Kasumi-1 (cell line): ENCODE data around the gene YJU2.
A peak's percentile ranks its signal among the peaks of the same experiment; 100 is the strongest.
"Not testable (repeated sequence)": the region's sequence is repeated elsewhere in the genome, so short reads cannot be mapped to it uniquely, and the experiment has no call there.

Experiments
- DNase-seq, 2 experiments: peaks; one replicate each; lab custom pipeline; 2025; lab: John Stamatoyannopoulos, UW

Gene YJU2

DNA sequence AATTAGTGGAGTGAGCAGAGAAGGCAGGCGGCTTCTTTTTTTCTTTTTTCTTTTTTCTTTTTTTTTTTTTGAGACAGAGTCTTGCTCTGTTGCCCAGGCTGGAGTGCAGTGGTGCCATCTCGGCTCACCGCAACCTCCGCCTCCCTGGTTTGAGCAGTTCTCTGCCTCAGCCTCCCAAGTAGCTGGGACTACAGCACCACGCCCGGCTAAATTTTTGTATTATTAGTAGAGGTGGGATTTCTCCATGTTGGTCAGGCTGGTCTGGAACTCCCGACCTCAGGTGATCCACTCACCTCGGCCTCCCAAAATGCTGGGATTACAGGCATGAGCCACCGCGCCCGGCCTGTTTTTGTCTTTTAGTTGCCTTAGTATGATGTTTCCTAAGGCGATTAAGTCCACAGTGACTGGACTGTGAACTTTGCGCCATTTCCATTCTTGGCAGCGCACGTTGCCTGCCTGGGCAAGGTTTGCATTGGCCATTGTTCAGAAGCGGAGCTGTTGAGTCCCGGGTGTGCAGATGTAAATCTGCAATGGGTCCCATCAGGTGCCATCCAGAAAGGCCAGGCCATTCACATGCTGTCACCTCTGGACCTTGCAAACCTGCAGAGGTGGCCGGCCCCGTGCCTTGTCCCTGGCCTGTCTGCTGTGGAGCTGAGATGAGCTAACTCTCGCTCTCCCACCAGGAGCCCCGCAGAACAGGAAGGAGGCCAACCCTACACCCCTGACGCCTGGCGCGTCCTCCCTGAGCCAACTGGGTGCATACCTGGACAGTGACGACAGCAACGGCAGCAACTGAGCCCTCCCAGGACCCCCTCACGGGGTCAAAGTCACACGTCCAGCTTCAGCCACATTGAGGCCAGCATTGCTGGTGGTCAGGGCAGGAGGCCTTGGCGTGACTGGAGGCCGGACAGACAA is 21.3 kb downstream of the YJU2 start:
- DNase-seq, result no peak

DNA sequence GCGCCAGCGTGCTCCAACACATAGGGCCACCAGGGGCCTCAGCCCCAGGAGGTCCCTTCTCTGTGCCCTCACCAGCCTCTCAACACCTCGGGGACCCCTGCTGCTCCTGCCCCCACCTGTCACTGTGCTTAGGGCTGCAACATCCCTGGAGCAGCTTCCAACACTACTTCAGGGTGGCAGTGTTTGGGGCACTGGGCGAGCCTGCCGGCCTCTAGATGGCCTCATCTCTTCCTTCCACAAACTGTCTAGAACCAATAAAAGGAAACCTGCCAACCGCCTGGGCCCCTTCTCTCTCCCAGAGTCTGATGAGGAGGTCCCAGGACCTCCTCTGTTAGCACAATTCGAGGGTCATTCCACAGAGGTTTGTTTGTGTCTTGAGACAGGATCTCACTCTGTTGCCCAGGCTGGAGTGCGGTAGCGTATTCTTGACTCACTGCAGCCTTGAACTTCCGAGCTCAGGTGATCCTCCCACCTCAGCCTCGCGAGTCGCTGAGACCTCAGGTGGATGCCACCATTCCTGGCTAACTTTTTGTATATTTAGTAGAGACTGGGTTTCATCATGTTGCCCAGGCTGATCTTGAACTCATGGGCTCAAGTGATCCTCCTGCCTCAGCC is 22.0 kb downstream of the YJU2 start:
- DNase-seq, result peak in 1 of 2 experiments; percentile 30

DNA sequence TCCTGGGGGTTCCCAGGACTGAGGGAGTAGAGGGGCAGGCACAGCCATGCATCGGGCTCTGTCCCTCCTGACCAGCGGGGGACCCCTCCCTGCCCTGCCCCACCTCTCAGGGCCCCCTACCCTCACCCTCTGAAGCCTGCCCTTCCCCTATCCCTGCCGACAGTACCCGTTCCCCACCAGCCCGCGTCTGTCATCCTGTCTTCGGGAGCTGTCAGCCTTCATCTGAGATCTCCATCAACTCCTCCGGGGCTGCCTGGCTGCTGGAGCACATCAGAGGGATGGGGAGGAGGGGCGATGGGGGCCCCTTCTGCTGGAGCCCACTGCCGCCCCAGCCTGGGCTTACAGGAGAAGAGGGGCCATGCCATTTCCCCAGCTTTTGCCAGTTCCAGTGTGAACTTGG is 26.0 kb downstream of the YJU2 start:
- DNase-seq, result no peak

DNA sequence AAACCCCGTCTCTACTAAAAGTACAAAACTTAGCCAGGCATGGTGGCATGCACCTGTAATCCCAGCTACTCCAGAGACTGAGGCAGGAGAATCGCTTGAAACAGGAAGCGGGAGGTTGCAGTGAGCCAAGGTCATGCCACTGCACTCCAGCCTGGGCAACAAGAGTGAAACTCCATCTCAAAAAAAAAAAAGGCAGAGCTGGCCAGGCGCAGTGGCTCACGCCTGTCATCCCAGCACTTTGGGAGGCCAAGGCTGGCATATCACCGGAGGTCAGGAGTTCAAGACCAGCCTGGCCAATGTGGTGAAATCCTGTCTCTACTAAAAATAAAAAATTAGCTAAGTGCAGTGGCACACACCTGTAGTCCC is 27.4 kb downstream of the YJU2 start:
- not testable (repeated sequence) for DNase-seq

DNA sequence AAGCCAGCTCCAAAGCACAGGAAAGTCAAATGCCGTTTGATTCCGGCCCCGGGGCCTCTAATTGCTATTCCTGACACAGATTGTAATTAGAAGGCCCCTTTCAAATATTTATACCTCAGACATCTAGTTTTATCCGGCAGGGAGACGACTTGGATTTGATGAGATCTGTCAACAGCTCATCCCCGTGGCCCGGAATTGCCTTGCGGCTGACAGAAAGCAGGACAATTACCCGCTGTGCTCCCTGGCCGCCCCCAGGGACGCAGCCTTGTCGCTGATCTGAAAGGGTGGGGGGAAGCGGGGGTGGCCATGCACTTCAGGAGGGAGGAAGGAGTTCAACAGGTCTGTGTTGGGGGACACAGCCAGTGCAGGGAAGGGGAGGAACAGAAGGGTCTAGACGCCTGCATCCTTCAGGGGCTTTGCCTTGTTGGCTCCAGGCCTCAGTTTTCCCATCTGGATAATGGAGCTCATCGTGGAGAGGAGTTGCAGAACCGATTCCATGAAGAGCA is 30.4 kb downstream of the YJU2 start:
- no peak for DNase-seq

DNA sequence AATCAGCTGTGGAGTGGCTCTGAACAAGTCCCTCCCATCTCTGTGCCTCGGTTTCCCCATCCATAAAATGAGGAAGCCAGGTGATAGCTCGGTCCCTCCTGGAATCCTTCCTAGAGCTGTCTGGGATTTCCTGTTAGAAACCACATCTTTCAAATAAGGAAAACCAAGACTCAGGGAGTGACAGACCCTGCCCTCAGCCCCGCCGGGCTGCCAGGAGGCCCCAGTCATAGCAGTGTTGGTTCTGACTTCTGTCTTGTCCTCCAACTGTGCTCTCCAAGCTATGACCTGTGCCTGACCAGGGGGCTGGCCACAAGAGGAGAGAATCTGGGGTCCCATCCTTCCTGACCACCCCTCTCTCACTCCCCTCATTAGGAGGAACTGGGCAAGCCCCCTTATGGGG is 31.1 kb downstream of the YJU2 start:
- no peak for DNase-seq

DNA sequence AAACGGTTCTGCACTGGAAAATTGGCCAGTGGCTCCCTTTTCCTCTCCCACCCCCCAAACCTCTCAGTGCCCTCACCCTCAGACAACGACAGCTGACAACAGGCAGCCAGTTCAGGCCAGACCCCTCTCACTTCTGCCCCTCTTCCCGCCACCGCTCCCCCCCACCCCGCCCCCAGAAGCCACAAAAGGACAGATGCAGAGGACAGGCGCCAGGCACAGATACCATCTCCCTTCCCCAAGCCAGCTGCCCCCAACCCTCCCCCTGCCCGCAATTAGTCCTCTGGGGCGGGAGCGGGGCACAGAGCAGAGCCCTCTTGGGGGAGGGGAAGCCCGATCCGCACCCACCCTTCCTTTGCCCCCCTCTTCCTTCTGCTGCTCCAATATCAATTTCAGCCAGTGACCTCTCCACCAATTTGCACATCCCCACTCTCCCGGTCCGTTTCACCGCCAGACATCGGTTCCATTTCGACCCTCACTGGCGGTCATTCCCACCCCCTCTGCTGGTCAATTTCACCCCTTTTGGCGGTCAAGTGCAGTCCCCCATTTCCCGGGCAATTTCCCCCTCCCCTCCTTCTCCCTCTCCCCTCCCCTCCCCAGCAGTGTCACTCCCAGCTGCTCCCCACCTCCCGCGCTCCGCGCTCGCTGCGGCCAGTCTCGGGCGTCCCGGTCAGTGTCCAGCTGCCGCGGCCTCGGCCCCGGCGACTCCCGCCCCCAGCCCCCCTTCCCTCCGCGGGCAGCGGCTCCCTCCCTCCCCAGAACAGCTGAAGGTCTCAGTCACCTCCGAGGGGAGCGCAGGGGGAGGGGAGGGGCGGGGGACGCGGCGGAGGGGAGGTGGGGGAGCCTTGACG is 31.8 kb downstream of the YJU2 start, which contains the start of gene SHD:
Gene SHD (plus strand): TSS at position 848 of the 848 bp plus-strand sequence. CDS start 798 bp downstream, outside the sequence.
- DNase-seq, result no peak

DNA sequence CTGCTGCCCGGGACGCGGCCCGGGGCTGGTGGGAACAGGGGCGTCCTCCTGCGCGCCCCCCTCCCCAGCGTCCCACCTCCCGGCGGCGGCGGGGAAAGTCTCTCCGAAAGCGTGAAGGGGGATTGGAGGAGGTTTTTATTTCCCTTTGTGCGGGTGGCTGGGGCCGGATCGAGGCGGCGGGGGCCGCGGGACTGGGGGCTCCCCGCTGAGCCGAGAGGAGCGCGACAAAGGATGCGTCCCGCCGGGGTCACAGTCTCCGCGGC is 32.3 kb downstream of the YJU2 start:
- DNase-seq, result no peak

DNA sequence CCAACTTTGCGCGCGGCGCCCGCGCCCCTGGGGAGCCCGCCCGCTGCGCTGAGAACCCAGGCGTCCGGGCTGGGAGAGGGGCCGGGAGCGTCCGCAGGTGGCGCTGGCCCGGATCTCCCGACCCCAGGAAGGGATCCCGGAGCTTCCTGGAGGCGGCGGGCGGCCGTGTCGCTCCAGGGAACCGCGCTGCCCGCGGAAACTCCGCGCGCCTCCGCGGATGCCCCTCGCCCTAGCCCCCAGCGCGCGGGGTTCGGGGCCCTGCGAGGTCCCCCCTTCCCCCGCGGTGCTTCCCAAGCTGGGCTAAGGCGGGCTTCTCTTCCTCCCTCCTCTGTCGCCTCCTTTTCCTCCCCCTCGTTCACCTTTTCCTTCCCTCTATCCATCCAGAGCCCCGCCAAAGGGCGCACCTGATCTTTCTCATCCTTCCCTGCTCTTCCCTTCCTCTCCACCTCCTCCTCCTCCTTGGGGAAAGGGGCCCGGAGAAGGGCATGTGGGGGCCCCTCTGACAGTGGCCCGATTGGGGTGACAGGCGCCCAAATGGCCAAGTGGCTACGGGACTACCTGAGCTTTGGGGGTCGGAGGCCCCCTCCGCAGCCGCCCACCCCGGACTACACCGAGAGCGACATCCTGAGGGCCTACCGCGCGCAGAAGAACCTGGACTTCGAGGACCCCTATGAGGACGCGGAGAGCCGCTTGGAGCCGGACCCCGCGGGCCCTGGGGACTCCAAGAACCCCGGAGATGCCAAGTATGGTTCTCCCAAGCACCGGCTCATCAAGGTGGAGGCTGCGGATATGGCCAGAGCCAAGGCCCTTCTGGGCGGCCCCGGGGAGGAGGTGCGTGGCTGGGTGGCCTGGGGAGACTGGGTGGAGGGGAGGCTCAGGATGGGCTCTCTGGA is 32.9 kb downstream of the YJU2 start:
- peak in 1 of 2 experiments; percentile 30 for DNase-seq

DNA sequence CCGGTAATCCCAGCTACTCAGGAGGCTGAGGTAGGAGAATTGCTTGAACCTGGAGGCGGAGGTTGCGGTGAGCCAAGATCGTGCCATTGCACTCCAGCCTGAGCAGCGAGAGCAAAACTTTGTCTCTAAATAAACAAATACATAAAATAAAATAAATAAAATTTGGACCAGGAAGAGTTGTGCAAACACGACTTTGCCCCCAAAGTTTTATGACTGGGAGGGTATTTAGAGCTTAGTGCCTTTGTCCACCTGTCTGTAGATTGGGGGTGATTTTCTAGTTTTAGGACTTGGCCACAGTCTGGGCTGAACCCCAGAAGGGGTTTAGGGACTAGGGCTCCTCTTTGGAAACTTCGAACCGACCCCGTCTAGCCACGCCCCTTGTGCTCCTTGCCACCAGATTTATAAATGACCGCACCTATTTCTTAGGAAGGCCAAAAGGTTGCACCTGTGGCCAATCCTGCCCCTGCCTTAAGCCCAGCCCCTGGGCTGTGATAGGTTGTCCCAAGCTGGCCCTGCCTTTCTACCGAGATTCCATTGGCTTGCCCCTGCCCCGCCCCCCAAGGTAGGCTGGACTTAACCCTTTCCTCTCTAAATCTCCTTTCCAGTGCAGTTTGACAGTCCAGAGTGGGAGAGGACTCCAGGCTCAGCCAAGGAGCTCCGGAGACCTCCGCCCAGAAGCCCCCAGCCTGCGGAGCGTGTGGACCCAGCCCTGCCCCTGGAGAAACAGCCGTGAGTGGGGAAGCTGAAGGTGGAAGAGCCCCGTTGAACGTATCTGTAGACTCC is 37.5 kb downstream of the YJU2 start:
- no peak for DNase-seq

DNA sequence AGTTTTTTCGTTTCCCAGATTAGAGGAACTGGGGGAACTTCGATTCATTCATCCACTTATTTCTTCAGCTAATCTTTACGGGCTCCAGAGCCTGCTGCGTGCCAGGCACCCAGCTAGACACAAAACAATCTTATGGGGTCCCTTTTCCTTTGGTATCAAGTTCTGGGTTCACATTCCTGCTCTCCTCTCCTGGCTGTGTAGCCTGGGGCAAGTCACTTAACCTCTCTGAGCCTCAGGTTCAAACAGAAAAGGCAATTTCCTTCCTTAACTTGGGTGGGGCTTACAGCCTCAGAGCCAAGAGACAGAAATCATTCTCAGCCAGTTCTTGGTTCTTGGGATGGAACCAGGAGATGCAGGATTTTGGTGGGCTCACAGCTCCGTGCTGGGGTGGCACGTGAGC is 38.1 kb downstream of the YJU2 start:
- no peak for DNase-seq

DNA sequence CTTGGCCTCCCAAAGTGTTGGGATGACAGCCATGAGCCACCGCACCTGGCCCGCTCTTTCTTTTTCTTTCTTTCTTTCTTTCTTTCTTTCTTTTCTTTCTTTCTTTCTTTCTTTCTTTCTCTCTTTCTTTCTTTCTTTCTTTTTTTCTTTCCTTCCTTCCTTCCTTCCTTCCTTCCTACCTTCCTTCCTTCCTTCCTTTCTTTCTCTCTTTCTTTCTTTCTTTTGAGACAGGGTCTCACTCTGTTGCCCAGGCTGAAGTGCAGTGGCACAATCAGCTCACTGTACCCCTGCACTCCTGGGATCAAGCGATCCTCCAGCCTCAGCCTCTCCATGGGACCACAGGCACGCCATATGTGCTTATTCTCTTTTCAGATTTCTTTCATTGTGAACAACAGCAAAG is 39.3 kb downstream of the YJU2 start:
- not testable (repeated sequence) for DNase-seq

DNA sequence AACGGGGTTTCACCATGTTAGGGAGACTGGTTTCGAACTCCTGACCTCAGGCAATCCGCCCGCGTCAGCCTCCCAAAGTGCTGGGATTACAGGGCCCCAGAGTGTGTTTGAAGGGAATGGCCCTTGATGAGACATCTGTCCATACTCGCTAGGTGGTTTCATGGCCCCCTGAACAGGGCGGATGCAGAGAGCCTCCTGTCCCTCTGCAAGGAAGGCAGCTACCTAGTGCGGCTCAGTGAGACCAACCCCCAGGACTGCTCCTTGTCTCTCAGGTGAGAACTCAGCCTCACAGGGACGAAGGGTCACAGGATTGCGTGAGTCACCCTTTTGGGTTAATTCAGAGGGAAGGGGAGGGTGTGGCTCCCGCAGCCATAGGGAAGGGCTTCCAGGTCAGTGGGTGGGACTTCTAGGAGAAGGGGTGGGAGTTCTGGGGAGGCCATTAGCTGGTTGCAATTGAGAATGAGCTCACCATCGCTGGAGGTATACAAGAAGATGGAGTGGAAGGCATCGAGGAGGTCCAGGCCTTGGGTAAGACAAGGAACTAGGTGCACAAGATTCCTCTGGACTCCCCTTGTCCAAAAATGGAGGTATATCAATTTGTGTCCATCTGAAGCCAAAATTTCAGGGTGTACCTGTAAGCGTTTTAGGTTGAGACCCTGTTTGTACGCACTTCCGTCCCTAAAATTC is 41.4 kb downstream of the YJU2 start:
- DNase-seq, result no peak

DNA sequence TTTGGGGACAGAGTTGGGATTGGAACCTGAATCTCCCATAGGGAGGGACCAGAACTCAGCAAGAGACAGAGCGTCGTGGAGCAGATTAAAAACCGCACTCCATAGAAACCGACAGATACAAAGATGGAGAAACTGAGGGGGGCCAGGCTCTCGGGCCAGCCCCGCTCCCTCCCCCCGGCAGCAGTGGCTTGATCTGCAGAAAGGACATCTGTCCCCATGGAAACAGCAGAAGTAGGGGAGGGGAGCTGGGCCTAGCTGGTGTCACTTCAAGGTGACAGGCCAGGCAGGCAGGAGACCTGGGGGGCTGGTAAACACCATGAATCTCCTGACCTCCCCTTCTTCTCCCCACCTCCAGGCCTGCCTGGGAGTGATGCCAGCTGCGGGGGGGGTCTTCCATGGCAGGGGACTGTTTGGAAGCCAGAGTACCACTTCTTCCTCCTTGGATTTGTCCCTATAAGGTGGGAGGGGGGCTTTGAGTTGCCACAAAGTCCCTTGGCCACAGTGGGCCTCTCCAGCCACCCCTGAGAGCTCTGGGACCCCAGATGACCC is 44.4 kb downstream of the YJU2 start:
- DNase-seq, result no peak

DNA sequence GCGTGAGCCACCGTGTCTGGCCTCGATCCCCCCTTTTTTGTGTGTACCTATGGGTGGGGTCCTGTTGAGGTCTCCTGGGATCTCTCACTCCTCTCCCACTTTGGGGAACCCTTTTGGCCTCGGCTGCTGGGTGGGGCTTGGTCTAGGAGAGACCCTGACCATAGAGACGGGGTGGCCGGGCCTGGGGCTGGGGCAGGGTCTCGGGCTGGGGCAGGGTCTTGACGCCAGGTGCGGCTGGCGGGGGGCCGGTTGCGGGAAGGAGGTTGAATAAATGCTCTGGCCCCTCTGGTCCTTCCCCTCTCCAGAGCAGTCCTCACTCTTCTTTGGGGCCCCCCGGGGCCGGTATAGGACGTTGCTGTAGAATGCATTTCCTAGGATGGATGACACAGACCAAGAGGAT is 45.6 kb downstream of the YJU2 start:
- DNase-seq, result no peak

DNA sequence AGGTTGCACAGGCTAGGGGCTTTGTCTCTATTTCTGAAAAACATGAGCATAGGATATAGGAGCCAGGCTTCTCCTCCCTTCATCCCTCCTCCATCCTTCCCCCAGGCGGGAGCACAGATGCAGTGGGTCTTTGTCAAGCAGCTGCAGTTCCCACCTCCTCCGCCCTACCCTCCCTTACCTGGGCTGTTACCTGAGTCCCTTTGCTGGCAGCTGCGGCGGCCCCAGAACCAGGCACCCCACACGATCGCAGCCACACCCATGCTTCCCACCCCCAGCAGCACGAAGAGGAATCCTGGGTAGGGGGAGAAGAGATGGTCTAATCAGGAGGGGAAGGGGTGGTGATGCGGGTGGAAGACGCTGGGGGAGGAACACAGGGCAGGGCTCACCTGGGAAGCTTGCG is 47.5 kb downstream of the YJU2 start:
- no peak for DNase-seq

DNA sequence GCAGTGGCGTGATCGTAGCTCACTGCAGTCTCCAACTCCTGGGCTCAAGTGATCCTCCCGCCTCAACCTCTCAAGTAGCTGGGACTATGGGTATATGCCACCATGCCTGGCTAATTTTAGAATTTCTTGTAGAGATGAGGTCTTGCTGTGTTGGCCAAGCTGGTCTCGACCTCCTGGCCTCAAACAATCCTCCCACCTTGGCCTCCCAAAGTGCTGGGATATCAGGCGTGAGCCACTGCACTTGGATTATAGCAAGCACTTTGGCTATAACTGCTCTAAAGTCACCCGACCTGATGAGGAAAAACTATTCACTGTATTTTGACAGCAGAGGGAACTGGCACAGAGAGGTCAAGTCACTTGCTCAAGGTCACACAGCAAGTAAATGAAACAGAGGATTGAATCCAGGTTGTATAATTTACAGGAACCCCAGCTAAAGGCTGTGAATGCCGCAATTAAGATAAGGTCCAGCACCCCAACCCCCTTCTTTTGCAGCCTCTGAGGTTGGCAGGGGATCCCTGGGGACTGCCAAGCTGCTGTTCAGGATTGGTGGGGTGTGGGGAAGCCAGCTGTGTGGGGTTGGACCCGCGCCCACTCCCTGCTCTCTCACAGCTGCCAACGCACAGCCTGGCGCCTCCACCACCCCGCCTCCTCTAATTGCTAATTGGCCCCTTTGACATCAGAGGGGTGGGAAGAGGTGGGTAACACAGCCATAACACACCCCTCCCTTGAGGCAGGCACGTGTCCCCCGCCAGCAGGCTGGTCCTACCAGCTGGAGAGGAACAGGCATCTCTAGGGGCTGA is 49.3 kb downstream of the YJU2 start:
- no peak for DNase-seq

DNA sequence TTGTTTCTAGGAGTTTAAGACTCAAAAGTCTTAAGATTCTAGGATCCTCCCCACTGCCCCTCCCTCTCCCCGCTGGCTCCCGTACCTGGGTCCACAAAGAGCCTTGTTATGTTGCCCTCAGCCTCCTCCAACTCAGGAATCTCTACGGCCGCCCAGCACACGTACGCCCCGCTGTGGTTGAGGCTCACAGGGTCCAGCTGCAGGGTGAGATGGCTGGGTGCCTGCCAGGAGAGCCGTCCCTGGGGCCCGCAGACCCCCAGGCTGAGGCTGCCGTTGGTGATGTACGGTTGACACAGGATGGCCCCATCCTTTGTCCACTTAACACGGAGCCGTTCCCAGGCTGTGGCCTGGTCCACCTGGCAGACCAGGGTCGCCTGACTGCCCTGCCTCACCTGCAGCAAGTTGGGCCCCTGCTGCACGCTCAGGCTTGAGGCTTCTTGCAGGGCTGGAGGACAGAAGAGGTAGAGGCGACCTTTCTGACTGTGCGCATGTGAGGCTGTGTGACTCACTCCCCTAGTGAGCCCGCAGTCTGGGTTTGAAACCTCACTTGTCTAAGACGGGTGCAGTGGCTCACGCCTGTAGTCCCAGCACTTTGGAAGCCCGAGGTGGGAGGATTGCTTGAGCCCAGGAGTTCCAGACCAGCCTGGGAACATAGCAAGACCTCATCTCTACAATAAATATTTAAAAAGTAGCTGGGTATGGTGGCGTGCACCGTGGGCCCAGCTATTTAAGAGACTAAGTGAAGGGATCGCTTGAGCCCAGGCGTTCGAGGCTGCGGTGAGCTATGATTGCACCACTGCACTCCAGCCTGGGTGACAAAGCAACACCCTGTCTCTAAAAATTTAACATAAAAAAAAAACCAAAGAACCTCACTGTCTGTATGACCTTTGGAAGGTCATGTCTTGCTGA is 51.3 kb downstream of the YJU2 start:
- DNase-seq, result no peak
